H1 (cell line): ENCODE data around the gene SLC36A2. TPM values are rescaled to one million over a fixed set of nuclear protein-coding genes. Genes with fewer than 3 reads are reported as not detected.
A peak's percentile ranks its signal among the peaks of the same experiment; 100 is the strongest.

ENCODE experiments used
- CTCF ChIA-PET: fragments of 300-600 bp; sonication (Branson Sonifier 250); formaldehyde crosslinking; loops from one replicate; lab custom pipeline; 2021; ENCODE audit not compliant: partially characterized antibody; lab: Charles Lee
- POLR2A ChIA-PET: fragments of 300-600 bp; sonication (Branson Sonifier 250); formaldehyde crosslinking; loops from one replicate; lab custom pipeline; 2021; ENCODE audit warnings: inconsistent platforms; ENCODE audit not compliant: partially characterized antibody; lab: Charles Lee
- DNase-seq, 2 experiments: peaks; one replicate each; pipeline versions ENCODE4 v3.0.0 to v3.0.0-alpha.2; 2010 to 2022; ENCODE audit warnings: low spot score in 2 of 2, low read depth in 1 of 2, mixed read lengths in 1 of 2
- FAIRE-seq: peaks from 2 replicates; lab custom pipeline; 2011; peaks lifted over from hg19 to GRCh38; lab: Jason Lieb, UNC
- H2AFZ ChIP-seq: 2 replicates; pipeline ENCODE4 v1.8.1; 2012; ENCODE audit warnings: low read length, inconsistent platforms
- H2AK5ac ChIP-seq: 2 replicates; pipeline ENCODE4 v1.6.1; 2013; ENCODE audit warnings: low read depth, low read length
- H2BK120ac ChIP-seq: replicated peaks from 2 replicates; pipeline ENCODE3; 2013; ENCODE audit warnings: low read depth, low read length, inconsistent platforms
- H2BK12ac ChIP-seq: 2 replicates; pipeline ENCODE4 v1.6.1; 2013; ENCODE audit warnings: low read depth, low read length
- H2BK15ac ChIP-seq: 2 replicates; pipeline ENCODE4 v1.6.1; 2013; ENCODE audit warnings: low read length
- H2BK20ac ChIP-seq: 2 replicates; pipeline ENCODE4 v1.6.1; 2013; ENCODE audit warnings: low read length
- H2BK5ac ChIP-seq: 2 replicates; pipeline ENCODE4 v1.6.1; 2013; ENCODE audit warnings: low read depth, low read length
- H3K14ac ChIP-seq: 2 replicates; pipeline ENCODE4 v1.6.1; 2013; ENCODE audit warnings: inconsistent platforms; ENCODE audit not compliant: insufficient read length
- H3K18ac ChIP-seq: 2 replicates; pipeline ENCODE4 v1.6.1; 2013; ENCODE audit warnings: low read length; ENCODE audit errors: extremely low read depth
- H3K23ac ChIP-seq: 2 replicates; pipeline ENCODE4 v1.6.1; 2013; ENCODE audit warnings: inconsistent platforms; ENCODE audit not compliant: insufficient read length
- H3K23me2 ChIP-seq: 2 replicates; pipeline ENCODE4 v1.6.1; 2013; ENCODE audit warnings: low read depth, low read length
- H3K27ac ChIP-seq: 2 replicates; pipeline ENCODE4 v1.6.1; 2011; ENCODE audit warnings: low read depth, low read length, inconsistent platforms
- H3K27me3 ChIP-seq, 4 experiments: replicated peaks in 1 of 4; 1 replicate in 1 of 4; 2 replicates in 3 of 4; pipeline versions ENCODE4 v1.6.1 to v1.8.1; 2011 to 2013; ENCODE audit warnings: low read length in 3 of 4, mild to moderate bottlenecking in 3 of 4, inconsistent platforms in 2 of 4, mixed read lengths in 2 of 4, moderate library complexity in 1 of 4; ENCODE audit not compliant: control insufficient read depth in 3 of 4, insufficient read depth in 3 of 4; ENCODE audit errors: extremely low read depth in 1 of 4
- H3K36me3 ChIP-seq, 4 experiments: 2 replicates each; pipeline versions ENCODE4 v1.6.1 to v1.8.1; 2011 to 2013; ENCODE audit warnings: mild to moderate bottlenecking in 4 of 4, low read length in 3 of 4, moderate library complexity in 2 of 4, control low read depth in 1 of 4, inconsistent platforms in 1 of 4; ENCODE audit not compliant: insufficient read depth in 4 of 4, control insufficient read depth in 2 of 4
- H3K4ac ChIP-seq: replicated peaks from 2 replicates; pipeline ENCODE3; 2013; ENCODE audit warnings: low read length, low read depth, mixed read lengths, inconsistent platforms; ENCODE audit not compliant: insufficient read length
- H3K4me1 ChIP-seq, 4 experiments: replicated peaks in 1 of 4; 1 replicate in 1 of 4; 2 replicates in 3 of 4; pipeline versions ENCODE4 v1.6.1 to v1.8.1; 2011 to 2013; ENCODE audit warnings: low read length in 3 of 4, inconsistent platforms in 2 of 4, mixed read lengths in 1 of 4; ENCODE audit not compliant: insufficient read depth in 4 of 4, control insufficient read depth in 3 of 4
- H3K4me2 ChIP-seq, 2 experiments: 2 replicates each; pipeline versions ENCODE4 v1.6.1 to v1.8.1; 2011 to 2013; ENCODE audit warnings: low read depth in 2 of 2, low read length in 2 of 2, control low read depth in 1 of 2, inconsistent platforms in 1 of 2, mild to moderate bottlenecking in 1 of 2; ENCODE audit not compliant: insufficient read depth in 1 of 2
- H3K4me3 ChIP-seq, 4 experiments: fragments of 200-600, 300-600 bp in 1 of 4; sonication (generic), shearing (Covaris generic), sonication (Bioruptor Twin) in 1 of 4; 2 replicates each; pipeline versions ENCODE4 v1.5.1 to v1.8.1; 2011 to 2016; ENCODE audit warnings: low read length in 4 of 4, low read depth in 3 of 4, control low read depth in 2 of 4, inconsistent platforms in 2 of 4, mild to moderate bottlenecking in 2 of 4, mixed read lengths in 1 of 4, moderate library complexity in 1 of 4; ENCODE audit not compliant: insufficient read depth in 2 of 4; ENCODE audit errors: extremely low read depth in 1 of 4
- H3K56ac ChIP-seq: replicated peaks from 2 replicates; pipeline ENCODE3; 2013; ENCODE audit warnings: low read depth, mild to moderate bottlenecking, mixed read lengths, low read length, inconsistent platforms; ENCODE audit not compliant: insufficient read length
- H3K79me1 ChIP-seq: 2 replicates; pipeline ENCODE4 v1.6.1; 2013; ENCODE audit warnings: low read depth, low read length, control low read depth
- H3K79me2 ChIP-seq, 2 experiments: 2 replicates each; pipeline versions ENCODE4 v1.6.1 to v1.8.1; 2012 to 2013; ENCODE audit warnings: low read length in 2 of 2, mild to moderate bottlenecking in 2 of 2, inconsistent platforms in 1 of 2; ENCODE audit not compliant: insufficient read depth in 2 of 2, control insufficient read depth in 1 of 2
- H3K9ac ChIP-seq, 4 experiments: replicated peaks in 1 of 4; 1 replicate in 1 of 4; 2 replicates in 3 of 4; pipeline versions ENCODE4 v1.6.1 to v1.8.1; 2011 to 2013; ENCODE audit warnings: low read depth in 3 of 4, low read length in 3 of 4, control low read depth in 2 of 4, mild to moderate bottlenecking in 2 of 4, moderate library complexity in 2 of 4, inconsistent platforms in 1 of 4; ENCODE audit errors: extremely low read depth in 1 of 4
- H3K9me3 ChIP-seq, 2 experiments: 2 replicates each; pipeline versions ENCODE4 v1.6.1 to v1.8.1; 2012 to 2013; ENCODE audit warnings: mild to moderate bottlenecking in 2 of 2, moderate library complexity in 2 of 2, control low read depth in 1 of 2, inconsistent platforms in 1 of 2, low read depth in 1 of 2, low read length in 1 of 2, mixed read lengths in 1 of 2; ENCODE audit not compliant: insufficient read depth in 2 of 2
- H4K20me1 ChIP-seq, 2 experiments: replicated peaks in 1 of 2; 2 replicates each; pipeline versions ENCODE3 to v1.8.1; 2011 to 2013; ENCODE audit warnings: inconsistent platforms in 2 of 2, low read length in 2 of 2, mild to moderate bottlenecking in 1 of 2; ENCODE audit not compliant: insufficient read depth in 2 of 2, control insufficient read depth in 1 of 2
- H4K5ac ChIP-seq: 2 replicates; pipeline ENCODE4 v1.6.1; 2013; ENCODE audit warnings: low read length, low read depth, mixed read lengths, inconsistent platforms; ENCODE audit not compliant: insufficient read length
- H4K8ac ChIP-seq: 2 replicates; pipeline ENCODE4 v1.8.0; 2013; ENCODE audit warnings: mild to moderate bottlenecking, moderate library complexity, low read length, inconsistent platforms; ENCODE audit not compliant: insufficient read depth; ENCODE audit errors: extremely low read depth
- H4K91ac ChIP-seq: replicated peaks from 2 replicates; pipeline ENCODE3; 2013; ENCODE audit warnings: low read length, mixed read lengths, inconsistent platforms; ENCODE audit not compliant: insufficient read length
- CHD2 ChIP-seq: IDR thresholded peaks from 2 replicates; pipeline ENCODE4 v1.6.1; 2012; ENCODE audit warnings: low read length, improper control_type of control experiment
- POU5F1 ChIP-seq: IDR thresholded peaks from 2 replicates; pipeline ENCODE4 v1.6.1; 2011; ENCODE audit warnings: low read depth, mild to moderate bottlenecking, low read length, moderate library complexity
- WGBS, 2 experiments: shearing (Covaris generic) in 1 of 2; methylation state at CpG; one replicate each; pipeline versions ENCODE4 v1.1.6 to v1.1.7; 2013 to 2015; ENCODE audit warnings: low lambda C conversion rate in 2 of 2, mixed read lengths in 2 of 2, inconsistent platforms in 1 of 2, low coverage in 1 of 2, missing lambda C conversion rate in 1 of 2; ENCODE audit not compliant: insufficient replicate concordance in 2 of 2, insufficient coverage in 1 of 2, insufficient read length in 1 of 2; ENCODE audit errors: extremely low coverage in 1 of 2, missing lambda C conversion rate in 1 of 2; 5-methylcytosine and 5-hydroxymethylcytosine counted together
- polyA plus RNA-seq, 7 experiments: library from polyadenylated mRNA; depleted of rRNA in 3 of 7; stranded (reverse) in 5 of 7; unstranded in 2 of 7; fragments of >200 nt in 5 of 7; fragments of 200-250 nt in 2 of 7; gene quantifications; 1 replicate in 5 of 7; 2 replicates in 1 of 7; 4 replicates in 1 of 7; pipeline versions ENCODE4 v1.2.1 to v1.2.3, GENCODE V29; 2011 to 2013; ENCODE audit warnings: missing spikeins in 2 of 7, mixed read lengths in 2 of 7
- total RNA-seq: library from RNA; stranded (reverse); fragmentation: NEBNext Ultra II Directional; extraction: Animal tissue kit (Norgen Biotek cat#: 25700); gene quantifications from 2 replicates; pipeline ENCODE4 v1.2.1, GENCODE V29; 2021

The SLC36A2 gene
- total and polyA plus RNA-seq, 2 of the 8 experiments (the other 6 are each of a cell fraction or from before 2014, with no cell fraction given), result 0.30 TPM; not detected in 1

GRCh38 chr5:151293624-151294023 lies 53.7 kb downstream of the SLC36A2 start:
- POLR2A ChIA-PET, result no interaction called here
- no peak overlapping the region; the same call in 1 of the 2 replicates for H2BK15ac ChIP-seq
- WGBS, 2 experiments, result 72% methylated on average over 4 of the region's 4 CpGs; no CpG with 5 or more reads in 1 of the 2 experiments
- FAIRE-seq (peak; percentile 74), DNase-seq (no peak)
- H4K8ac ChIP-seq, result no peak overlapping the region
- H2BK5ac ChIP-seq, result no peak overlapping the region
- H2AFZ ChIP-seq, result 0 out of 2 replicates have a peak overlapping the region, but pooled peaks have one; percentile 52
- no peaks in the 10 kb centered on the region for H3K36me3 ChIP-seq
- H3K56ac ChIP-seq, result no peak overlapping the region
- no peak overlapping the region for H3K14ac ChIP-seq
- no peak overlapping the region for H2AK5ac ChIP-seq
- H2BK12ac ChIP-seq, result no peak overlapping the region
- H3K9ac ChIP-seq, result no peak overlapping the region
- H4K91ac ChIP-seq, result no peak overlapping the region
- no peaks in the 10 kb centered on the region for H3K9me3 ChIP-seq
- no peak overlapping the region for H2BK120ac ChIP-seq
- no peaks in the 10 kb centered on the region for H4K20me1 ChIP-seq
- H3K23me2 ChIP-seq, result no peaks in the 10 kb centered on the region
- H3K4ac ChIP-seq, result no peak overlapping the region
- no peaks in the 10 kb centered on the region for H3K79me2 ChIP-seq
- H2BK20ac ChIP-seq, result no peak overlapping the region
- H3K27ac ChIP-seq, result no peak overlapping the region
- no peaks in the 10 kb centered on the region for H3K79me1 ChIP-seq
- no peak overlapping the region for H4K5ac ChIP-seq
- no peak overlapping the region for H3K18ac ChIP-seq
- no peak overlapping the region for H3K4me2 ChIP-seq
- H3K4me1 ChIP-seq, result peaks cover 0 to 3% (median 0%) of the 10 kb centered on the region in 4 experiments; a peak in 2 of 7 replicates
- H3K23ac ChIP-seq, result no peak overlapping the region
- TF ChIP-seq POU5F1 (no peak), CHD2 (no peak)
- H3K4me3 ChIP-seq, result no peak overlapping the region
- no peaks in the 10 kb centered on the region for H3K27me3 ChIP-seq
- CTCF ChIA-PET, result interaction anchor here (0.5 to 0.8 kb wide), 2 partner anchors 157 to 204 kb away, joined by 3 read pairs; no protein-coding TSS in a partner anchor
